Measurements from ENCODE around the gene JDP2.
A peak's percentile ranks its signal among the peaks of the same experiment; 100 is the strongest.
"Not testable (repeated sequence)": the region's sequence is repeated elsewhere in the genome, so short reads cannot be mapped to it uniquely, and the experiment has no call there.

The JDP2 gene, protein sequence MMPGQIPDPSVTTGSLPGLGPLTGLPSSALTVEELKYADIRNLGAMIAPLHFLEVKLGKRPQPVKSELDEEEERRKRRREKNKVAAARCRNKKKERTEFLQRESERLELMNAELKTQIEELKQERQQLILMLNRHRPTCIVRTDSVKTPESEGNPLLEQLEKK

DNA sequence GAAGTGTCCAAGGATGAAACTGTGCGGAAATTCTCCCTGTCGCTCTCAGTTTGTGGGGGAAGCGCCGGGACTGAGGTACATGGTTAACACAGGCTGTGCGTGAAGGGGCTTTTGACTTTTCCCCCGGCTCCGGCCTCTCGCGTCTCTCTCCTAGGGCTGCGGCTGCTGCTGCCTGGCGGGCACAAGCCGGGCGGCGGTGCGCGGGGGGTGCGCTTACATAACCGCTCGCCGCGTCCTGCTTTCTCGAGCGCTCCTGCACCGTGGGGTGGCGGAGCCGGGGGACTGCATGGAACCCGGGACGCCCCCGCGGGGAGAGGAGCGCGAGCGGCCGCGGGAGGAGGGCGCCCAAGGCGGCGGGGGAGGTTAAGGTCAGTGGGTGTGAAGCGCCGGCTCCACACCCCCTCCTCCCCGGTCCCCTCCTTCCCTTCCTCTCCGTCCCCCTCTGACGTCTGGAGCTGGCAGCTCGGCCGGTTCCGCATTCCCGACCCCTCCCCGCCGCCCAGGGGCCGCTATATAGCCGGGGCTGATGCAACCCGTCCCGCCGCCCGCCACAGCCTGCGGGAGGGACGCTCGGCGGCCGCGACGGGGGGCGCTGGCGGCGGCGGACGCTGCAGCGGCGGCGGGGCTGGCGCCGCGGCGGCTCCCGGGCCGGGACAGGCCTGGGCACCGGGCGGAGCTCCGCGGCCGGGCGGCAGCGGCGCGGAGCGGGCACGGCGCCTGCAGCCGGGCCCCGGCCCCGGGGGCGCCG, at the start of gene JDP2:
Gene JDP2, plus strand, starts transcription at position 541 of the 748 bp plus-strand sequence. CDS start 9,899 bp downstream, outside the sequence.
- peak in 1 of 2 donors; percentile 6 for DNase-seq (ENCODE audit: low read depth in 2 of 2, low spot score in 1 of 2)

DNA sequence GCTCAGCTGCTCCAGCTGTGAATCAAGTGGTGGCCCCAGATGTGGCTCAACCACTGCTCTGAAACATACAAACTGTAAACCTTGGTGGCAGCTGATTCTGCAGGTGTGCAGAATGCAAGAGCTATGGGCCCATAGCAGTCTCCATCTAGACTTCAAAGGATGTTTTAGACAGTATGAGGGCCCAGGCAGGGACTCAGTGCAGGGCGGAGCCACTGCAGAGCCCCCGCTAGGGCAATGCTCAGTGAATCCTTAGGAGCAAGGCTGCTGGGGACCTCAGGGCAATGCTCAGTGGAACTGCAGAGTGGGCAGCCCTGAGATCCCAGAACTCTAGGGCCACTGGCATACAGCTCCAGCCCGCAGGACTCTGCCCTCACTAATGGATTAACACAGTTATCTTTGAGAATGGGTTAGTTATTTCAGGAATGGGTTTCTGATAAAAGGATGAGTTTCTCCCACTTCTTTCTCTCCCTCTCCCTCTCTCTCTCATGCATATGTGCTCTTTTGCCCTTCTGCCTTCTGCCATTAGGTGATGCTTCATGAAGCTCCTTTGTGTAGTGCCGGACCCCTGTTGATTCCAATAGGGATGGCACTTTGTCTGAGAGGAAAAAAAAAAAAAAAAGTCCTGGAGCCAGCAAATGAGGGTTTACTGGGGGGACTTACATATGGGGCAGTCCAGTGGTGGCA, 48.4 kb upstream of the JDP2 start:
- DNase-seq (ENCODE audit: low read depth in 2 of 2, low spot score in 1 of 2), result no peak

DNA sequence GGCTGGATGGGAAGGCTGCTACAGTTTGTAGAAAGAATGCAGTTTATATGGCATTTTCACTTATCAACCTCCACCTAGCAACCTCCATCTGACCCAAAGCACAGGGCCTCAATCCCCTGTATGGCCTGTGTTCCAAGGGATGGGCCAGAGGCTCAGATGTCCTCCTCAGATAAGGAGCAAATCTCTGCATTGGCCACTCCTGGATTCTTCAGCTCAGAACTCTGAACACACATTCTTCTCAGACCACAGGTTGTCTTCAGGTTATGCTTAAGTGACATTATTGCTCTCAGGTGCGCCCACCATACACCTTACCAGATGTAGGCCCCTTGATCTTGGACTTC, 47.9 kb upstream of the JDP2 start:
- no peak for DNase-seq (ENCODE audit: low read depth in 2 of 2, low spot score in 1 of 2)

DNA sequence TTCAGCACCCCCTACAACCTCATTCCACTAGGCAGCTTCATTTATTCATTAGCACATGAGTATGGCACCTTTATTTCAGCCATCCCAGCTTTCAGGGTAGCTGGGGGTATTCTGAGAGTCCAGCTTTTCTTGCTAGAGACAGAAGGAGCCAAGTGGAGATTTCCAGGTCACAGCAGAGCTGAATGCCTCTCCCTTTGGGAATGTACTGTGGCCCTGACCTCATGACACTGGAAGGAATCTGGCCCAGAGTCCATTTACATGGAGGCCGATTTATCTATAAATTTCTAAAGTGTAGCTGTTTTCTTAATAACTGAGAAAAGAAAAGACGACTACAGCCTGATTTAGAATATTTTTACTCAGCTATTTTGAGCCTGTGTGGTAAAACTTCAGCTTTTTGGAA, 47.2 kb upstream of the JDP2 start:
- no peak for DNase-seq (ENCODE audit: low read depth in 2 of 2, low spot score in 1 of 2)

DNA sequence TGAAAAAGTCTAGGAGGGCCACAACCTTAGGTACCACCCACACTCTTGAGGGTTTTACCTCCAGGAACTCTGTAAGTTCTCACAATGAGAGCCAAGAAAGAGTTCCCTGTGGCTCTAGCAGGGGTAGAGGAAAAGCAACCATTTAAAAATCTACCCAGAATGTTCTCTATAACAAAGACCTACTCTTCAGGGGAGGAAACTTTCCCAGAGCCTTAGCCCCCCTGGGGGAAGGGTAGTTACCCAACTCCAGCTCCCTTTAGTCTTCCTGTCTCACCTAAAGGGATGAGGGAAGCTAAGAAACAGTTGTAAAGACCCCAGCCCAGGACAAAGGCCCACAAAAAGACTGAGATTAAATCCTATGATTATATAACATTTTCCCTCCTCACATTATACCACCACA, 46.2 kb upstream of the JDP2 start:
- no peak for DNase-seq (ENCODE audit: low read depth in 2 of 2, low spot score in 1 of 2)

DNA sequence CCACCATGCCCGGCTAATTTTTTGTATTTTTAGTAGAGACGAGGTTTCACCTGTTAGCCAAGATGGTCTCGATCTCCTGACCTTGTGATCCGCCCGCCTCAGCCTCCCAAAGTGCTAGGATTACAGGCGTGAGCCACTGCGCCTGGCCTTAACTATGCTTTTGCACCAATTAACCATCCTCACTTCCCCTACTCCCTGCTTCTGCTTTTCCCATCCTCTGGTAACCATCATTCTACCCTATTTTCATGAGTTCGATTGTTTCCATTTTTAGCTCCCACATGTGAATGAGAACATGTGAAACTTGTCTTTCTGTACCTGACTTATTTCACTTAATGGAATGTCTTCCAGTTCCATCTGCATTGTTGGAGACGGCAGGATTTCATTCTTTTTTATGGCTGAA, 44.6 kb upstream of the JDP2 start:
- DNase-seq (ENCODE audit: low read depth in 2 of 2, low spot score in 1 of 2), result not testable (repeated sequence)

DNA sequence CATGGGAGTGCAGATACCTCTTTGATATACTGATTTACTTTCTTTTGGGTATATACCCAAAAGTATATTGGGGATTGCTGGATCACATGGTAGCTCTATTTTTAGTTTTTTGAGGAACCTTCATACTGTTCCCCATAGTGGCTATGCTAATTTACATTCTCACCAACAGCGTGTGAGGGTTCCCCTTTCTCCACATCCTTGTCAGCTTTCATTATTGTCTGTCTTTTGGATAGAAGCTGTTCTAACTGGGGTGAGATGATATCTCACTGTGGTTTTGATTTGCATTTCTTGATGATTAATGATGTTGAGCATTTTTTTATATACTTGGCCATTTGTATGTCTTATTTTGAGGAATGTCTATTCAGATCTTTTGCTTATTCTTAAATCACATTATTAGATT, 44.1 kb upstream of the JDP2 start:
- no peak for DNase-seq (ENCODE audit: low read depth in 2 of 2, low spot score in 1 of 2)

DNA sequence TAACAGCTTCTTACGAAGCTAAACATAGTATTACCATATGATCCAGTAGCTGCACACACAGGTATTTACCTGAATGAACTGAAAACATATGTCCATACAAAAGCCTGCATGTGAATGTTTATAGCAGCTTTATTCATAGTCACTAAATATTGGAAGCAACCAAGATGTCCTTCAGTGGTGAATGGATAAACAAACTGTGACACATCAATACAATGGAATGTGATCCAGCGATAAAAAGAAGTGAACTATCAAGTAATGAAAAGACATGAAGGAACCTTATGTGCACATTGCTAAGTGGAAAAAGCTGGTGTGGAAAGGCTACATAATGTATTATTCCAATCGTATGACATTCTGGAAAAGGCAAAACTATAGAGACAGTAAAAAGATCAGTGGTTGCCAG, 38.1 kb upstream of the JDP2 start:
- no peak for DNase-seq (ENCODE audit: low read depth in 2 of 2, low spot score in 1 of 2)

DNA sequence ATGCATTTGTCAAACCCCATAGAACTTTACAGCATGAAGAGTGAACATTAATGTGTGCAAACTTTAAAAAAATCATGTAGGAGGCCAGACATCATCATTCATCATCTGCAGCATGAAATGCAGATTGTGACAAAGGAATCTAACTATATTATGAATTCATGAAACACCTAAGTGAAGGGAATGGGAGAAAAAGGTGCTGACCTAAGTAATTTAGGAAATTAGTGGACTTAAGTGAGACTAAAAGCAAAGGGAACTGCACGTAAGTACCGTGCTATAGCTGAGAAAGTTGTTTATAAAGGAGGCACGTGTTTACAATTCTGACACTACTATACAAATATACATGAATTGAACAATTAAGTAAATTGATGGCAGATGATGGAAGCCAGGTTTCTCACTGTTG, 37.6 kb upstream of the JDP2 start:
- no peak for DNase-seq (ENCODE audit: low read depth in 2 of 2, low spot score in 1 of 2)

DNA sequence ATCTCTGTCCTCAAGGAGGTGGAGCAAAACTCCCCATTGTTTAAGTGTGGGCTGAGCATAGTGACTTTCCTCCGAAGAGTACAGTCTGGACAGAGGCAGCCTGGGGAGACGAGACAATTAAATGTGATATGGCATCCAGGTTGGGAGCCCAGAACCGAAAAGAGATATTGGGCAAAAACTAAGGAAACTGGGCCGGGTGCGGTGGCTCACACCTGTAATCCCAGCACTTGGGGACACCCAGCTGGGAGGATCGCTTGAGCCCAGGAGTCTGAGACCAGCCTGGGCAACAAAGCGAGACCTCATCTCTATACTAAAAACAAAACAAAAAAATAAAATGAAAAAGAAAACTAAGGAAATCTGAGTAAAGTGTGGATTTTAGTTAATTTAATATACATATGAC, 35.9 kb upstream of the JDP2 start:
- no peak for DNase-seq (ENCODE audit: low read depth in 2 of 2, low spot score in 1 of 2)

DNA sequence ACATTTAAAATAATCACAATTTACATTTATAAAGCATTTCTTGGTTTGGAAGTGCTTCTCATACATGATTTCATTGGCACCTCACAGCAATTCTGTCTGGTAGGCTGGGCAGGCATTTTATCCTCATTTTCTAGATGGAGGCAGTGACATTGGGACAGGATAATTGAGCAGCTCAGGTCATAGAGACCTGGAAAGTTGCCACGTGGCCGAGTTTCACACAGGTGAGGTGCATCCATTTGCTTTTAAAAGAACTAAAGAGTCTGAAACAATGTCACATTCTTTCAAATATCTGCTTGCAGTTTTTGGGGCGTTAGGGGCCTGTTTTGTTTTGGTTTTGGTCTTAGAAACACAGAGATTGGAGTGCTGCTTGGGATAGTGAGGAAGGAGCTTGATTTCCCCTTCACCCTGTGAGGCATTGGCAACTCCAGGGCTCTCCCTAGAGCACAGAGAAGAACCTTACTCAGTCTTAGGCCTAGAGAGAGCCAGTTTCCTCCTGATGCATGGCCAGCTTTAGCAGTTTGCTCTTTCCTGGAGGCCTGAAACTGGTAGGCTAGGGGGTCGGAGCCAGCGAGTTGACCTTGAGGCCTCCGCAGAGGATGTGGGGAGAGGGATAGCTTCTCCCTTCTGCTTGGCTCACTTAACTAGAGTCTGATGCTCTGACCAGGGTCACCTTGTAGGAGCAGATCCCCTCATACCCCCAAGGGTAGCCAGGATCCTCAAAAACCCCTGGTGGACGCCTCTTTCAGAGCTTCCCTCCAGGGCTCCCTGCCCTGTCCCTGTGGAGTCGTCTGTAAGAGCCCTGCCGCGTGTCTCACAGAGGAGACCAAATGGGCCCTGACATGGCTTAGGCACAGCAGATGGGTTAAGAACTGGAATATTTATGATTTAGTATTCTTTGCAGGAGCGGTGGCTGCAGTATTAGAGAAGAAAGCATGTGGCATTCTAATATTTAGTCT, 34.9 kb upstream of the JDP2 start:
- no peak for DNase-seq (ENCODE audit: low read depth in 2 of 2, low spot score in 1 of 2)

DNA sequence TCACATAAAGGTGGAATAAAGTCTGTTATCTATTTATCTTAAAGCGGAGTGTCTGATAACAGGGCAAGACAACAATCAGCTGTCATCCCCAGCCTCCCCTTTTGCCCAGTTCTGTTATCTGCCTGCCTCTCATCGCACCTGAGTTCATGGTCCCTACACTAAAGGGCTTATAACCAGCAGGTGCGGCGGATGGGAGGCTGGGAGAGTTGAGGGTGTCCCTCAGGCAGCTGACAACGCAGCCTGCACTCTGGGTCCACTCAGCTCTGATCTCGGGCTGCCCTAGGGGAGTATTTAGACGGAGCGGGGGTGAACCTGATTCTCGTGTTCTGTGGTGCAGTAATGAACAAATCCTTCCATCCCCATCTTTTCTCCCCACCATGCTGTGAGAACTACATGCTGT, 34.0 kb upstream of the JDP2 start:
- DNase-seq (ENCODE audit: low read depth in 2 of 2, low spot score in 1 of 2), result no peak

DNA sequence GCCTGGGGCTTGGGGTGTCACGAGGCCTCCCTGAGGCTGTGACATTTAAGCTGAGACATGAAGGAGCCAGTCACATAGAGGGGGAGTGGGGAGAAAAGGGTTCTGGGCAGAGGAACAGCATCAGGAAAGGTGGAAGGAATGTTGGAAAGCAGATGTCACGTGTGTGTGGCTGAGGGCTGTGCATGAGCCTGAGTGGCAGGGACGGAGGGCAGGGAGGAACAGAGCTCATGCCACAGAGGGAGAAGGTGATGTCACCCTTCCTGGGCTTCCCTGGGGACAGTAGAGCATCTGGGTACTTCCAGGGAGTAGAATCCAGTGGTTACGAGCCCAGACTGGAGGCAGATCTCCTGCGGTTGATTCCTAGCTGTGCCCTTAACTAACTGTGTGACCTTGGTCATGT, 32.0 kb upstream of the JDP2 start:
- DNase-seq (ENCODE audit: low read depth in 2 of 2, low spot score in 1 of 2), result no peak

DNA sequence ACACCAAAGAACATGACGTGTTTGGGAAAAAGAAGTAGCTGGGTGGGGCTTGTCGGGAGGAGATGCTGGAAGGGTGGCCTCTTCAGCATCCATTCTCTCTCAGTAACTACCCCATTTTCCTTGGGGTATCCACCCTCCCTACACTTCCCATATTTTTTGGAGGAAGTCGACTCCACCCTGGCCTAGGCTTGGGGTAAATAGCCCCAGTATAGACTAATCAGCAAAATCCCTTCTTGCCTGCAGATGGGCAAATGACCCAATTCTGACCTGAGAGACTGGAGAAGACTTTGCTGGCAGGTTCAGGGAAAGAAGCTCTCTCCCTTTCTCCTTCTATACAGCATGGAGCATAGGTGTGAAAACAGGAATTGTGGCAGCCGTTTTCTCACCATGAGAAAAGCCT, 28.5 kb upstream of the JDP2 start:
- DNase-seq (ENCODE audit: low read depth in 2 of 2, low spot score in 1 of 2), result no peak

DNA sequence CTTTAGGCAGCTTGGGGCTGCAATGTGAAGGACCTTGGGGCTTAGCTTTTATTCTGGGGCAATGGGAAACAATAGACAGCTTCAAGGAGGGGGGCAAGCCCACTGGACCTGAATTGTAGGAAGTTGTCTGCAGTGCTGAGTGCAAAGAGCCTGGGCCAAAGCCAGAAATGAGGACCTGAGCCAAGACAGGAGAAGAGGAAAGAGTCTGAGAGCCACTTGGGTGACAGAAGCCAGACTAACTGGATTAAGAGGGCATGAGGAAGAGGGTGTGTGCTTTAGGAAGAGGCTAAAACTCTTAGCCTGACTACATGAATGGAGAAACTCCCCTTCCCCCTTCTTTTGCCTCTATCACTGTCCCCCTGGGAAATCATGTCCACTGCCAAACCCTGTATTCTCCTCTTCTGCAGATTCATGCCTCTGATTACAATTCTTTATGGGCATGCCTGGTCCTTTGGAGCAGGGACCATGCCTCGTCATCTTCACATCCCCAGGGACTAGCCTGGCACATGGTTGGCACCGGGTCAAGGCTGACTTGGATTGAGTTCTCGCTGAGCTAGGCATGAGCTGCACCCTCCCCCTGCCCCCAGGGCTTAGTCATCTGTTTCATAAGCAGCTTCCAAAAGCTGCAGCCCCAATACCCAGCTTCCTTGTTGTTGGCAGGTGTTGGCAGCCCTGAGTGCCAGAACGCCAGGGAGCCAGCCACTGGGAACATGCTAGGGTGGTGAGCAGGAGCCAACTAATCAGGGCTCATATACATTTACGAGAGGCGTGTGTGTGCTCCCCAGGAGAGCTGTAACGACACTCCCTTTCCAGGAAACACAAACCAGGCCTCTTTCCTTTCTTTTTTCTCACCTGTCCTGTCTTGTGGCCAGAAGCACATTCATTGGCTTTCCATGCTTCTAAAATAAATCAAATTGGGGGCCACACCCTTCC, 27.7 kb upstream of the JDP2 start:
- no peak for DNase-seq (ENCODE audit: low read depth in 2 of 2, low spot score in 1 of 2)

DNA sequence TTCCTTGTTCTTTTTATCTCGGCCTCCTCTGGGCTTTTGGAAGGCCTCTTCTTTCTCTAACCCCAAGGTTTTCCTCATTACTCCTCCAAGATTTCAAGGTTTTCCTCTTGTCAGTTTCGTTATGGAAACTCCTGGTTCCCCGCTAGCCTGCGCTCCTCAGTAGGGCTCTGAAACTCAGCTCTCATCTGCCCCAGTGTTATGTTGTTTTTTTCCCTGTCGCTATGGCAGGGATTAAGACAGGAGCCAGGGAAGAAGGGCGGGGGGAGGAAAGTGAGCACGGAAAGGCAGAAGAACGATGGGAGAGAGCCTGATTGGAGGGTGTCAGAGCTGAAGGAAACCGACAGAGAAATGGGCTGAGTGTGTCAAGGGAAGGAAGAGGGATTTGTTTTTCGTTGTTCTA, 26.5 kb upstream of the JDP2 start:
- no peak for DNase-seq (ENCODE audit: low read depth in 2 of 2, low spot score in 1 of 2)

DNA sequence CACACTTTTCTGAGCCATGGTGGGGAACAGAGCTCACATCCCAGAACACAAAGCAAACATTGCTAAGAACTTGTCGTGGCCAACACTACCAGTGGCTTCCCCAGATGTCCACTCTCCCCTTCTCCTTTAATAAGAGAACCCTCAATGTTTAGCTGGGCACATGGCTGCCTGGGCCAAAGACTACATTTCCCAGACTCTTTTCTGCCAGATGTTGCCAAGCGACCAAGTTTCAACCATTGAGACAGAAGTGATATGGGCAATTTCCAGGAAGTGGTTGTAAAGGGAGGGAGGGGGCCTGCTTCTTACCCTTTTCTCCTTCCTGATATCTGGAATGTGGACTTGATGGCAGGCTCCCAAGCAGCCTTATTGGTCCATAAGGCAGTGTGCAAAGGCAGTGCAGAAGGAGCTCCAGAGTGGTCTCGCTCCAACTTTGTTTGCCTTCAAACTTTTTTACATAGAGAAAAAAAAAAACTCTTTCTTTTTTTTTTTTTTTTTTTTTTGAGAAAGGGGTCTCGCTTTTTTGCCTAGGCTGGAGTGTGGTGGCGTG, 24.9 kb upstream of the JDP2 start:
- no peak for DNase-seq (ENCODE audit: low read depth in 2 of 2, low spot score in 1 of 2)

DNA sequence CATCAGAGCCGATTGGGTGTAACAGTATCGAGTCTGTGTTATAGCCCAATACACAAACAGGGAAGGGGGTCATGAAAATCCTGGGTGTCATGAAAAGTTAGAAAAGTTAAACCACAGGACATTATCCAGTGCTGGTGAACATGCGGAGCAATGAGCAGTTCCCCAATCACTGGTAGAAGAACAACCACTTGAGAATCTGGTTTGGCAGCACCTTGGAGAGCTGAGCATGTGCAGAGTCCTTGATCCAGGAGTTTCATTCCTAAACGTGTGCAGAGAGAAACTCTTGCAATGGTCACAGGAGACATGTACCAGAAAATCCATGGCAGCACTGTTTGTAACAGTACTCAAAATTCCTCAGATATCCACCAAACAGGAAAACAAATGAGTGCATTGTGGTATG, 23.0 kb upstream of the JDP2 start:
- no peak for DNase-seq (ENCODE audit: low read depth in 2 of 2, low spot score in 1 of 2)

DNA sequence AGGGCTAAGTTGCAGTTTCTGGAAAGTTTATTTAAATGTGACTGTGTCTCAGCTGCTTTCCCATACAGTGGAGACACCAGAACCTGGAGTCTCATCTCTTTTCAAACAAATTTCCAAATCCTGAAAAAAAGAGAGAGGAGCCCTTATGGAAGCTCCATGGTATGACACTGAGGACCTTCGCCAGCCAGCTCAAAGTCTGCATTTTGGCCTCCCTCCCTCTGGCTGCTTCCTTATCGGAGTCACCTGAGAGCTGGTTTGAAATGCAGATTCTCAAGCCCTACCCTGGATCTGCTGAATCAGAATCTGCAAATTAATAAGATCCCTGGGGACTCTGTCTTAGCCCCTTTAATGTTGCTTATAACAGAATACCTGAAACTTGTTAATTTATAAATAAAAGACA, 21.7 kb upstream of the JDP2 start:
- DNase-seq (ENCODE audit: low read depth in 2 of 2, low spot score in 1 of 2), result no peak

DNA sequence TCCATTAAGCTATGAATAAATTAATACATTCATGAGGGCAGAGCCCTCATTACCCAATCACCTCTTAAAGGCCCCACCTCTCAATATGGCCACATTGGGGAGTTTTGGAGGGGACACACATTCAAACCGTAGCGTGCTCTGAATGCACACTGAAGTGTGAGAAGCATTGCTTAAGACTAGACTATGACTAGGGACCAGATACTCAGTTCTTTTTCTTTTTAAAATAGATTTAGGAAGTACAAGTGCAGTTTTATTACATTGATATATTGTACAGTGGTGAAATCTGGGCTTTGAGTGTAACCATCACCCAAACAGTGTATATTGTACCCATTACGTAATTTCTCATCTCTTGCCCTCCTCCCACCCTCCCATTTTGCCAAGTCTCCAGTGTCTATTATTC, 21.0 kb upstream of the JDP2 start:
- DNase-seq (ENCODE audit: low read depth in 2 of 2, low spot score in 1 of 2), result no peak
